Measurements from ENCODE around the gene FSTL1.

FSTL1 gene

DNA sequence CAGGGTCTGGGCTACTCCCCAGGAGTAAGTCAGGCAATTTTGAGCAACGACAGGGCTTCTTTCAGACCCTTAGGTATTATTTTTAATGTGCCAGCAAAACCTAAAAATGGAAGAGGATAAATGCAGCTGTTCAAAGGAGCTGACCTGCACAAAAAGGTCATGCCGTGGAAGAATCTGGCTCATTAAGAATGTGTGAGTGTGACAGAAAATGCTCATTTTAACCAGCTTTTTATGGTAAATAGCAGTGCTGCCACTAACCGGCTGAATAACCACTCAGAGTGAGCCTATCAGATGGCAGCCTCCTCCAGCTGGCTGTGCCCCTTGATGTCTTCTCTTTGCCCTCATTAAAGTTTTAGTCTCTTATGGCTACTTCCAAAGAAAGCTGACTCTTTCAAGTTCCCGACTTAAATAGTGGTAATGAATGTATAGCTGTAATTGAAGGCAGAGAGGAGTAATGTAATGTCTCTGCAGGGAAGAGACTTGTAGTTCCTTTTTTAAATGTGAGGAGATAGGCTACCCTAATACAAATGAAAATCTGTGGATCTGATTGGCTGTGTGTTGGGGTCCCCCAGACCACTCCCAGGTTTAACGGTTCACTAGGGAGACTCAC, 9.5 kb upstream of the FSTL1 start:
- in situ Hi-C loops (cut with HindIII; ENCODE audit: low pct_unique_long_range_greater_than_20kb, low sequenced_read_pairs), result no loop called here
- DNase-seq (ENCODE audit: low read depth in 1 of 2, low spot score in 1 of 2), result no peak
- no peak for TF ChIP-seq JUND (IDR thresholded peaks at IDR 0.05; ENCODE audit: low read depth)

- in situ Hi-C loops (cut with HindIII; ENCODE audit: low pct_unique_long_range_greater_than_20kb, low sequenced_read_pairs), result no loop called here
- no peak for DNase-seq (ENCODE audit: low read depth in 1 of 2, low spot score in 1 of 2)
- TF ChIP-seq JUND (IDR thresholded peaks at IDR 0.05; ENCODE audit: low read depth), result no peak
Measured at GRCh38 chr3:120459196-120459595, 8.4 kb upstream of the FSTL1 start.

DNA sequence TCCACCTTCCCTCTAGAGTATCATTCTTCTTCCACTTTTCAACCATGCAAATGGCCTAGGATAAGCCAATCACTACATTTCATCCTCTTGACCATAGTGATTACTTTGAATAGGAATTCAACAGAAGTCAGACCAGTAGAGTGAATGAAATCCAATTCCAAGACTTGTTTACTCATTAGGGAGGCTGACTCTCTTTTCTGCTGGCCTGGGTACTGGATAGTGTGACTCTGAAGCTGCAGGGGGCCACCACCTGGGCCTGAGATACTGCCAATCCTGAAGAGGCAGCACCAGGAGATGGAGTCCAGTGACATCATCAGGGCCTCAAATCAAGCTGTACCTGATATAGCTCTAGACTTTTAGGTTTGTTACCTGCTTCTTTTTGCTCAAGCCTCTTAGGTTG, 7.0 kb upstream of the FSTL1 start:
- in situ Hi-C loops (cut with HindIII; ENCODE audit: low pct_unique_long_range_greater_than_20kb, low sequenced_read_pairs), result no loop called here
- no peak for TF ChIP-seq JUND (IDR thresholded peaks at IDR 0.05; ENCODE audit: low read depth)
- no peak for DNase-seq (ENCODE audit: low read depth in 1 of 2, low spot score in 1 of 2)

- TF ChIP-seq JUND (IDR thresholded peaks at IDR 0.05; ENCODE audit: low read depth), result no peak
- no peak for DNase-seq (ENCODE audit: low read depth in 1 of 2, low spot score in 1 of 2)
- in situ Hi-C loops (cut with HindIII; ENCODE audit: low pct_unique_long_range_greater_than_20kb, low sequenced_read_pairs), result no loop called here
Measured at GRCh38 chr3:120454076-120454689, 3.4 kb upstream of the FSTL1 start.

GRCh38 chr3:120452816-120453215, 2.0 kb upstream of the FSTL1 start:
- TF ChIP-seq JUND (IDR thresholded peaks at IDR 0.05; ENCODE audit: low read depth), result no peak
- in situ Hi-C loops (cut with HindIII; ENCODE audit: low pct_unique_long_range_greater_than_20kb, low sequenced_read_pairs), result no loop called here
- DNase-seq (ENCODE audit: low read depth in 1 of 2, low spot score in 1 of 2), result no peak

DNA sequence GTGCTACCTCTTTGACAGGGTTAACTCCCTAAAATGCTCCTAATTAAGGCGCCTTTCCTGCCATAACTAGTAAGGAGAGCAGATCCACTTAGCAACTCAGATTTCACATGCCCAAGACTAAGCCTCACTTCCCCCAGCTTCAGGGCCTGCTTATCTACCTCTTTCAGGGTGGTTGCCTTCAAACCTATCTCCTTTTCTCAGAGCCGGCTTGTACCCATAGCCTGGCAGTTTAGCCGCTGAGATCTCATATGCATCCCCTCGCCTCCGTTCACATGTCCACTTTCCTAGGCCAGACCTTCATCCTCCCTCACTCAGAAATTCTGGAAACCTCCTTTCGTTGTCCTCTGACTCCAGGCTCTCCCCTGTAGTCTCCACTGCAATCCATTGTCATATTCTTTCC, 1.0 kb upstream of the FSTL1 start:
- DNase-seq (ENCODE audit: low read depth in 1 of 2, low spot score in 1 of 2), result no peak
- no peak for TF ChIP-seq JUND (IDR thresholded peaks at IDR 0.05; ENCODE audit: low read depth)
- in situ Hi-C loops (cut with HindIII; ENCODE audit: low pct_unique_long_range_greater_than_20kb, low sequenced_read_pairs), result no loop called here

GRCh38 chr3:120451272-120451761, 525 bp upstream of the FSTL1 start:
- in situ Hi-C loops (cut with HindIII; ENCODE audit: low pct_unique_long_range_greater_than_20kb, low sequenced_read_pairs), result no loop called here
- no peak for DNase-seq (ENCODE audit: low read depth in 1 of 2, low spot score in 1 of 2)
- TF ChIP-seq JUND (IDR thresholded peaks at IDR 0.05; ENCODE audit: low read depth), result no peak

DNA sequence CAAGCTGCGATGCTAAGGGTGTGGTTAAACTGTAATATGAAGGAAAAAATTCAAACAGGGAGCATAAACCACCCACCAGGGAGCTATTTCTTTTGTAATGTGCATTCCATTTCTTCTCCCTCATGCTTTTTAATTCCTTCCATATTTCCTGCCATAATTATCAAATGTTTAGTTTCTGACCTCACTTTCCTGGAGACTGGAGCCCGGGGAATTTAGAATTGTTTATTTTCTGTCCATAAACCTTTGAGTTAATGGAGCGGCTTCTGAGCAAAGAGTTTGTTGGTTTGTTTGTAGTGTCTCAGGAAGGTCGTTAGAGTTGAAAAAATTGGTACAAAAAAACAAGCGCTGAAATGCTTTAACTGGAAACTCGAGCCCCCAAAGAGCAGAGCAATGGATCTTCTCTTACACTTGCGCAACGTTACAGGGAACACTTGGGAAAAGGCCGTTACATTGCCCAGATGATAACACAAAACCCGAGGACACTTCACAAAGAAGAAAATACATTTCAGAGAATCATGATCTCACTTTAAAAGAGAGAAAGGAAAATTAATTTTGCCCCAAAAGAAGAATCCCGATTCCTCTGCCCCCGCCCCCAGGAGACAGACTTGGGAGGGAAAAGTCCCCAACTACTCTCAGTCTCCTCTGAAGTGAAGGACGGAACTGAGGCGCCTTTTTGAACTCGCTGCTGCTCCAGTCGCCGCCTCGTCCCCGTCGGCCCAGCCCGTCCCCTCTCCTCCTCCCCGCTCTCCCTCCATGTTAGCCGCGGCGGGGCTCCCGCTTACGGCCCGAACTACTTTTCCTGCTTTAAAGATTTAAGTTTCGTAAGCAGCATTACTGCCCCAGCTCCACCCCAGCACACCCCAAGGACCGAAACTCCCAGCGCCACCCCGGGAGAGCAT, 842 bp downstream of the FSTL1 start:
- DNase-seq (ENCODE audit: low read depth in 1 of 2, low spot score in 1 of 2), result peak; percentile 34 to 35
- TF ChIP-seq JUND (IDR thresholded peaks at IDR 0.05; ENCODE audit: low read depth), result no peak
- in situ Hi-C loops (cut with HindIII; ENCODE audit: low pct_unique_long_range_greater_than_20kb, low sequenced_read_pairs), result no loop called here

GRCh38 chr3:120449251-120449650, 1.5 kb downstream of the FSTL1 start:
- DNase-seq (ENCODE audit: low read depth in 1 of 2, low spot score in 1 of 2), result no peak
- in situ Hi-C loops (cut with HindIII; ENCODE audit: low pct_unique_long_range_greater_than_20kb, low sequenced_read_pairs), result no loop called here
- TF ChIP-seq JUND (IDR thresholded peaks at IDR 0.05; ENCODE audit: low read depth), result no peak

DNA sequence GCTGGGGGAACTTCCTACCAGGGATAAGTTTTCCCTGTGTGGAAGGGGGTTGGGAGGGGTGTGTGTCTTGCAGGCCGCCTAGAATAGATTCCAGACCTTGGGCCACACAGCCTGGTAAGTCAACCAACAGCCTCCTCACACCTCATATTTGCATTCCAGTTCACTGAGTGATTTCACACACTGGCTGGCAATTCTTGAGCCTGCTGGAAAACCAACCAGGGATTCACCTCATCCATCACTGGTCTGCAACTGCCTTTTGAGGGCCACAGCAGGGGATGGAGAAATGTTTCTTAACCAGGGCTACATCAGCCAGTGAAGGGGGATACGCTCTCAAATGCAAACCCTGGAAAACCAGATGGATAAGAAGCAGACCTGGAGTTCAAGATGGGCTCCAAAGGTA, 2.0 kb downstream of the FSTL1 start:
- in situ Hi-C loops (cut with HindIII; ENCODE audit: low pct_unique_long_range_greater_than_20kb, low sequenced_read_pairs), result no loop called here
- no peak for DNase-seq (ENCODE audit: low read depth in 1 of 2, low spot score in 1 of 2)
- no peak for TF ChIP-seq JUND (IDR thresholded peaks at IDR 0.05; ENCODE audit: low read depth)

- TF ChIP-seq JUND (IDR thresholded peaks at IDR 0.05; ENCODE audit: low read depth), result no peak
- in situ Hi-C loops (cut with HindIII; ENCODE audit: low pct_unique_long_range_greater_than_20kb, low sequenced_read_pairs), result no loop called here
- DNase-seq (ENCODE audit: low read depth in 1 of 2, low spot score in 1 of 2), result no peak
Measured at GRCh38 chr3:120446891-120447668, 3.7 kb downstream of the FSTL1 start.

DNA sequence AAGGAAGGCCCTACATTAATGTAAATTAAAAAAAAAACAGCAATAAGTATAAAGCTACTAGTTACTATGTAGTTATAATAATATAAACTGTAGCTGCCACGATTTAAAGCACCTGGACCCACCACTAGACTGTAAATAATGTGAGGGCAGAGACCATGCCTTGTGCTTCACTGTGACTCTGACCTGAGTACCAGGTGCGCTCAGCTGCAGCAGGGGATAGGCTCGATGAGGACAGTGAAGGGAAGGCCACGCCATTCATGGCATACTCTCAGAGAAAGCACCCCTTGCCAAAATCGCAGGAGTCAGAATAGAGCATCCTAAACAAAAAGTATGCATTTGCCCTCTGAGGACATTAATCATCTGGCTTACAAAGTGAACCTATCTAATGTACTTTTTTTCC, 5.1 kb downstream of the FSTL1 start:
- no peak for DNase-seq (ENCODE audit: low read depth in 1 of 2, low spot score in 1 of 2)
- in situ Hi-C loops (cut with HindIII; ENCODE audit: low pct_unique_long_range_greater_than_20kb, low sequenced_read_pairs), result no loop called here
- no peak for TF ChIP-seq JUND (IDR thresholded peaks at IDR 0.05; ENCODE audit: low read depth)

Data from T47D (cell line).